GM12878 (cell line): ENCODE results near the gene CTIF. TPM values are rescaled to one million over a fixed set of nuclear protein-coding genes. Genes with fewer than 3 reads are reported as not detected.

Source experiments
- BCL3 ChIP-seq: IDR thresholded peaks from 2 replicates; pipeline ENCODE4 v1.6.1; 2011; ENCODE audit warnings: borderline replicate concordance, low read depth, mild to moderate bottlenecking, moderate library complexity, low read length; ENCODE audit not compliant: insufficient read depth, poor library complexity, severe bottlenecking
- BCLAF1 ChIP-seq: fragments of 450-650 bp; IDR thresholded peaks from 2 replicates; pipeline ENCODE4 v1.6.1; 2017; ENCODE audit warnings: antibody characterized with exemption, mild to moderate bottlenecking, moderate library complexity
- CEBPB ChIP-seq, 2 experiments: fragments of 150-350 bp in 1 of 2; IDR thresholded peaks; 2 replicates each; pipeline ENCODE4 v1.6.1; 2012 to 2014; ENCODE audit warnings: low read depth in 2 of 2, low read length in 2 of 2, borderline replicate concordance in 1 of 2, inconsistent platforms in 1 of 2
- CREB1 ChIP-seq: IDR thresholded peaks from 2 replicates; pipeline ENCODE4 v1.6.1; 2012; ENCODE audit warnings: low read depth, mild to moderate bottlenecking, inconsistent platforms
- EED ChIP-seq: sonication (generic); IDR thresholded peaks from 2 replicates; pipeline ENCODE4 v1.6.1; 2016; ENCODE audit warnings: antibody characterized with exemption, low read depth
- EGR1 ChIP-seq, 2 experiments: IDR thresholded peaks; 1 replicate in 1 of 2; 2 replicates in 1 of 2; pipeline ENCODE4 v1.6.1; 2011 to 2012; ENCODE audit warnings: low read depth in 2 of 2, low read length in 2 of 2, borderline replicate concordance in 1 of 2, mild to moderate bottlenecking in 1 of 2, moderate library complexity in 1 of 2
- ETV6 ChIP-seq, 2 experiments: fragments of 450-650 bp in 1 of 2; IDR thresholded peaks in 1 of 2; conservative IDR thresholded peaks in 1 of 2; 2 replicates each; pipeline ENCODE4 v1.6.1; 2014; ENCODE audit warnings: antibody characterized with exemption in 1 of 2, borderline replicate concordance in 1 of 2, low read depth in 1 of 2, mild to moderate bottlenecking in 1 of 2, moderate library complexity in 1 of 2
- FOXK2 ChIP-seq: fragments of 450-650 bp; IDR thresholded peaks from 2 replicates; pipeline ENCODE4 v1.6.1; 2017; ENCODE audit warnings: mild to moderate bottlenecking, moderate library complexity
- FOXM1 ChIP-seq: IDR thresholded peaks from 2 replicates; pipeline ENCODE4 v1.6.1; 2012; ENCODE audit warnings: low read depth, mild to moderate bottlenecking, inconsistent platforms, low read length, moderate library complexity
- NR2C1 ChIP-seq: fragments of 450-650 bp; IDR thresholded peaks from 2 replicates; pipeline ENCODE4 v1.6.1; 2017; ENCODE audit warnings: antibody characterized with exemption, mild to moderate bottlenecking, moderate library complexity
- ZNF687 ChIP-seq: fragments of 450-650 bp; IDR thresholded peaks from 2 replicates; pipeline ENCODE4 v1.6.1; 2017; ENCODE audit warnings: mild to moderate bottlenecking, moderate library complexity
- polyA plus RNA-seq, 11 experiments: library from polyadenylated mRNA; depleted of rRNA in 4 of 11; unstranded in 6 of 11; stranded (reverse) in 5 of 11; fragments of >200 nt; fragmentation: Nextera tagmentation in 4 of 11; fragmentation: Illumina TruSeq in 1 of 11; extraction: Ambion mirVana in 4 of 11; extraction: Trizol in 1 of 11; gene quantifications; 1 replicate in 1 of 11; 2 replicates in 10 of 11; pipeline versions ENCODE4 v1.2.1 to v1.2.3, GENCODE V29; 2011 to 2016; ENCODE audit warnings: inconsistent platforms in 2 of 11, missing spikeins in 2 of 11, low read depth in 1 of 11
- total RNA-seq, 4 experiments: library from RNA; depleted of rRNA in 3 of 4; stranded (reverse); fragments of >200 nt in 3 of 4; fragmentation: Illumina TruSeq in 1 of 4; extraction: Trizol in 1 of 4; gene quantifications; 2 replicates each; pipeline versions ENCODE4 v1.2.1 to v1.2.3, GENCODE V29; 2013 to 2021
- TF ChIP-seq, protein P1 (sequence below): fragments of 450-650 bp; IDR thresholded peaks from 2 replicates; pipeline ENCODE4 v1.6.1; 2014; ENCODE audit warnings: mild to moderate bottlenecking
- TF ChIP-seq, protein P2 (sequence below): fragments of 450-650 bp; IDR thresholded peaks from 2 replicates; pipeline ENCODE4 v1.6.1; 2017; ENCODE audit warnings: mild to moderate bottlenecking
- TF ChIP-seq, protein P3 (sequence below): IDR thresholded peaks from 2 replicates; pipeline ENCODE4 v1.6.1; 2012; ENCODE audit warnings: low read depth, low read length, improper control_type of control experiment

Gene CTIF
- total and polyA plus RNA-seq, 10 of the 15 experiments (the other 5 are each of a cell fraction or from before 2014, with no cell fraction given), result 0.06 to 11.6 (median 2.5) TPM

DNA sequence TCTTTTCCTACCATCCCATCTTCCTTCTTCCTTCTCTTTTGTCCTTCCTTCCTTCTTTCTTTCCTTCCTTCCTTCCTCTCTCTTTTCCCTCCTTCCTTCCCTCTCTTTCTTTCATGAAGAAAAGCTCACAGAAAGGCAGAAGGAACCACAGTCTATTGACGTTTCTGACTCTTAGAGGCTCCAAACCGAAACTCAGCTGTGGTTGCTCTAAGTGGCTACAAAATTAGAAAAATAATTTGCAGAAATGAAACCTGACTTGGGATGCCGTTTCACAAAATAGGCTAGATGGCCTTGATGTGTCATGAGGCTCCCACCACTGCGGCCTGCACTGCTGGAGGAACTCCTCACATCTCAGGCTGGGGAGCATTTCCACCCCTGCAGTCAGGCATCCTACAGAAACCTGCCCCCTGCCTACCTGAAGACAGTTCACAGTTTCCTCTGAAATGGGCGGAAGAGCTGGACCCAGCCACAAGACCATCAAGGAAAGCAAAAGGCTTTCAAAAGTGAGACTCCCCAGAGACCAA is 246.3 kb downstream of the CTIF start (continued):
- TF ChIP-seq, protein P1, sequence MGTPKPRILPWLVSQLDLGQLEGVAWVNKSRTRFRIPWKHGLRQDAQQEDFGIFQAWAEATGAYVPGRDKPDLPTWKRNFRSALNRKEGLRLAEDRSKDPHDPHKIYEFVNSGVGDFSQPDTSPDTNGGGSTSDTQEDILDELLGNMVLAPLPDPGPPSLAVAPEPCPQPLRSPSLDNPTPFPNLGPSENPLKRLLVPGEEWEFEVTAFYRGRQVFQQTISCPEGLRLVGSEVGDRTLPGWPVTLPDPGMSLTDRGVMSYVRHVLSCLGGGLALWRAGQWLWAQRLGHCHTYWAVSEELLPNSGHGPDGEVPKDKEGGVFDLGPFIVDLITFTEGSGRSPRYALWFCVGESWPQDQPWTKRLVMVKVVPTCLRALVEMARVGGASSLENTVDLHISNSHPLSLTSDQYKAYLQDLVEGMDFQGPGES, result no peak
- peak; percentile 96 for TF ChIP-seq EED
- no peak for TF ChIP-seq NR2C1
- TF ChIP-seq CREB1, result peak; percentile 72
- TF ChIP-seq ETV6 (conservative IDR thresholded peaks at IDR 0.05 in 1 of 2, IDR thresholded peaks at IDR 0.05 in 1 of 2; ENCODE audit: borderline replicate concordance in 1 of 2, low read depth in 1 of 2), result peak in 1 of 2 experiments; percentile 94; a peak in 2 of 4 replicates
- no peak for TF ChIP-seq BCLAF1
- TF ChIP-seq ZNF687, result peak; percentile 85
- no peak for TF ChIP-seq EGR1 (IDR thresholded peaks at IDR 0.05; ENCODE audit: borderline replicate concordance in 1 of 2, low read depth in 2 of 2, low read length in 2 of 2)
- peak; percentile 93 for TF ChIP-seq FOXM1
- TF ChIP-seq BCL3, result peak; percentile 76
- TF ChIP-seq, protein P2, sequence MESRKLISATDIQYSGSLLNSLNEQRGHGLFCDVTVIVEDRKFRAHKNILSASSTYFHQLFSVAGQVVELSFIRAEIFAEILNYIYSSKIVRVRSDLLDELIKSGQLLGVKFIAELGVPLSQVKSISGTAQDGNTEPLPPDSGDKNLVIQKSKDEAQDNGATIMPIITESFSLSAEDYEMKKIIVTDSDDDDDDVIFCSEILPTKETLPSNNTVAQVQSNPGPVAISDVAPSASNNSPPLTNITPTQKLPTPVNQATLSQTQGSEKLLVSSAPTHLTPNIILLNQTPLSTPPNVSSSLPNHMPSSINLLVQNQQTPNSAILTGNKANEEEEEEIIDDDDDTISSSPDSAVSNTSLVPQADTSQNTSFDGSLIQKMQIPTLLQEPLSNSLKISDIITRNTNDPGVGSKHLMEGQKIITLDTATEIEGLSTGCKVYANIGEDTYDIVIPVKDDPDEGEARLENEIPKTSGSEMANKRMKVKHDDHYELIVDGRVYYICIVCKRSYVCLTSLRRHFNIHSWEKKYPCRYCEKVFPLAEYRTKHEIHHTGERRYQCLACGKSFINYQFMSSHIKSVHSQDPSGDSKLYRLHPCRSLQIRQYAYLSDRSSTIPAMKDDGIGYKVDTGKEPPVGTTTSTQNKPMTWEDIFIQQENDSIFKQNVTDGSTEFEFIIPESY, result peak; percentile 21; the same call in 1 of the 2 replicates
- TF ChIP-seq FOXK2, result no peak
- TF ChIP-seq, protein P3, sequence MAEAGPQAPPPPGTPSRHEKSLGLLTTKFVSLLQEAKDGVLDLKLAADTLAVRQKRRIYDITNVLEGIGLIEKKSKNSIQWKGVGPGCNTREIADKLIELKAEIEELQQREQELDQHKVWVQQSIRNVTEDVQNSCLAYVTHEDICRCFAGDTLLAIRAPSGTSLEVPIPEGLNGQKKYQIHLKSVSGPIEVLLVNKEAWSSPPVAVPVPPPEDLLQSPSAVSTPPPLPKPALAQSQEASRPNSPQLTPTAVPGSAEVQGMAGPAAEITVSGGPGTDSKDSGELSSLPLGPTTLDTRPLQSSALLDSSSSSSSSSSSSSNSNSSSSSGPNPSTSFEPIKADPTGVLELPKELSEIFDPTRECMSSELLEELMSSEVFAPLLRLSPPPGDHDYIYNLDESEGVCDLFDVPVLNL, result no peak
- no peak for TF ChIP-seq CEBPB (IDR thresholded peaks at IDR 0.05; ENCODE audit: borderline replicate concordance in 1 of 2, low read depth in 2 of 2, low read length in 2 of 2)
